Esophagus mucosa (tissue), 1 donor: ENCODE measurements around the gene TMEM31. TPM values are rescaled to one million over a fixed set of nuclear protein-coding genes. Genes with fewer than 3 reads are reported as not detected.
"Not testable (repeated sequence)": the region's sequence is repeated elsewhere in the genome, so short reads cannot be mapped to it uniquely, and the experiment has no call there.

ENCODE experiments used
- ATAC-seq: fragments of 200-7000 bp; cut with Tn5 transposase; one replicate; pipeline ENCODE4 v1.9.1; 2020
- total RNA-seq: library from RNA; stranded (reverse); gene quantifications from one replicate; pipeline ENCODE4 v1.2.4, GENCODE V29; 2023
- donor health status: DM: yes; HTN: yes; CAD: no.

TMEM31 gene
- total RNA-seq, 1 donor from 2014 or later: not detected

DNA sequence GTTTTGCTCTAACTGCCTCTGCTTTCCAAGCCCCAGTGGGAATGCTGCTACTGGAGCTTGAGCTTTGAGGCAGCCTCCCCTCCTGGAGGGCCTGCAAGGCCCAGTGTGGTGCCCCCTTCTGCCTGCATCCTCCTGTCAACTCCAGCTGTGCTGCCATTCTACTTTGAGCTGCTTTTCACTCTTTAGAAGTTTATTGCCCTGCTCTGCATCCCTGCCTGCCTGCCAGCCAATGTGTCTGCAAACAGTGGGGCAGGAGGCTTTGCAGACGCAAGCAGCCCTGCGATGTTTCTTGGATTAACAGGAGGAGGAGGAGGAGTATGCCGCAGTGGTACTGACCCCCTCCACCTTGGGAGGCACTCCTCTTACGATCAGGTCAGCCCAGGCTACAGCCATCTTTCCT is 16.4 kb downstream of the TMEM31 start:
- ATAC-seq: no peak

DNA sequence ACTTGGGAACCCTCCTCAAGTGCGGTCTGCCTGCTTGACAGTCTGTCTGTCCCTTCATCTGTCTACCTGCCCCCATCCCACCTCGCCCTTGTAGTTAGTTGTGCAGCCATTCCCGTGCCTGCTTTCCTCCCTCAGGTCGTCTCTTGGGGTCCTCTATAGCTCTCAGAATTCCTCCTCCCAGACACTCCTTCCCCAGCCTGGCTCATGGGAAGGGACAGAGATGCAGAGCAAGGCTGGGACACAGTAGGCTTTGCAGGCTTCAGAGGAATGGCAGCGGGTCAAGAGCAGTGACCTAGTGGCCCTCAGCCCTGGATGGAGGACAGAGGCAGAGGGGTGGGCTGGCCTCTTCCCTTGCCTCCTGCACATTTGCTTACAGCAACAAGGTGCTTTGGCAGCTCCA is 18.3 kb downstream of the TMEM31 start:
- ATAC-seq: no peak

DNA sequence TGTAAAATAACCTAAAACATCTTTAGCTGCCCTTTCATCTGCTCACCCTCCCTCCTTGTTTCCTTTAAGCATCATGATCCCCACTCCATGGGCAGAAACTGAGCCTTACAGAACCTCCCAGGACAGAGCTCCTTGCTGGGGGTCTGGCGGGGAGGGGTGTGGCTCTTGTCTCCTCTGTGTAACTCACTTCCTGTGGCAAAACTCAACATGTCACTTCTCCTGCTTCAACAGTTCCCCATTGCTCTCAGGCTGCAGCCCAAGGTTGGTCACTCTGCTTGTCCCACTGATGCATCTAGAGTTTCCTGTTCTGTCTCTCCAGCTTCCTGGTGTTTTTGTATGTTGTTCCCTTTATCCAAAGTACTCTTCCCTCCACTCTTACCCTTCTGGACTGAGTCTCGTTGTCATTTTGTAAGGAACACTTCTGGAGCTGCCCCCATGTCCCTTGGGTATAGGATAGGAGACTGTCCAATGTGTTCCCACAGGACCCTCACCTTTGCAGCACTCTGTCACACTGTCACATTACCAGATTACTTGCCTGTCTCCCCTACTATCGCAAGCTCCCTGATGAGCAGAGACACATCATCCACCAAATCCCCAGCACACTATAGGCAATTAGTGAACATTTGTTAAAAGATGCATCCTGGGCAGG is 19.6 kb downstream of the TMEM31 start:
- no peak for ATAC-seq

DNA sequence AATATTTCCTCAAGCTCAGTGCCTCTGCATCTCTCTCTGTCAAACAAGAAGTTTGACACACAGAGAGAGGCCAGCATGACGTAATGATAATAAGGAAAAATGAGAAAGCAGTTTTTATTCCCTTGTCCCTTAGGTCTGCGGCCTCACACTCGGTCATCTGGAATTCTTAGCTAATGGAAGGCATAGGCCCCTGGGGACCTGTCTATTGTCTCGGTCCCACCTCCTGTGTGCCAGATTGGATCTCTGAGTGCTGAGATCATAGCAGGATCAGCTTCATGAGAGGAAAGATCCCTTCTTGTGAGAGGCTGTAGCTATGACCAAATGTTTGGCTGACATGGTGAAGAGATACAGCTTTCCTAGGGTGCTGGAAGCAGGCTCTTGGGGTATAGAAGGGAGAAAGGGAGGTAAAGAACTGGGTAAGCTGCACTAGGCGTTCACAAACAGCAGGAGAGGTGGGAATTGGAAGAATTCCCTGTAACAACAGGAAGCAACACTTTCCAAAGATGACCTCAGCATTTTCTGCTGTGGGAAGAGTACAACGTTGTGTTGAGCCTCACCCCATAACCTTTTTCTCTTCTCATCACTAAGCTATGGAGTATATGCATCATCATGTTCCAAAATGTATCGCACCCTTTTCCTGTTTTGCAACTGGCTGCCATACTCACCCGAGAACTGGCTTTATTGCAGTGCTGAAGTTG is 20.2 kb downstream of the TMEM31 start:
- peak; percentile 81 for ATAC-seq

DNA sequence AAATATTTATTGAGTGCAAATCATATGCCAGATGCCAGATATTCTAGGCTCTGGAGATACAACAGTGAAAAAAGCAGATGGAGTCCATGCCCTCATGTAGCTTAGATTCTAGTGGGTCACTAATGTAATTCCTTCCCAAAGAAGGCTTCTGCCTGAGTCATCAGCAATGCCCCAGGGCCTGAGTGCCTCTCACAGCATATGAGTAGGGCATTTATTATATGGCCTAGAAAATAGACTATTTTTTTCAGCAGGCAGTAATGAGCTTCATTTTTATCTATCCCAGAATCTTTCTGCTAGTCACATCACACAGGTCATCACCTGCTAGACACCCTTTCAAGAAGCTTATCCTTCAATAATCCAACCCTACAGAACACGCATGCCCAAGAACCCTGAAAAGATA is 22.3 kb downstream of the TMEM31 start:
- no peak for ATAC-seq

DNA sequence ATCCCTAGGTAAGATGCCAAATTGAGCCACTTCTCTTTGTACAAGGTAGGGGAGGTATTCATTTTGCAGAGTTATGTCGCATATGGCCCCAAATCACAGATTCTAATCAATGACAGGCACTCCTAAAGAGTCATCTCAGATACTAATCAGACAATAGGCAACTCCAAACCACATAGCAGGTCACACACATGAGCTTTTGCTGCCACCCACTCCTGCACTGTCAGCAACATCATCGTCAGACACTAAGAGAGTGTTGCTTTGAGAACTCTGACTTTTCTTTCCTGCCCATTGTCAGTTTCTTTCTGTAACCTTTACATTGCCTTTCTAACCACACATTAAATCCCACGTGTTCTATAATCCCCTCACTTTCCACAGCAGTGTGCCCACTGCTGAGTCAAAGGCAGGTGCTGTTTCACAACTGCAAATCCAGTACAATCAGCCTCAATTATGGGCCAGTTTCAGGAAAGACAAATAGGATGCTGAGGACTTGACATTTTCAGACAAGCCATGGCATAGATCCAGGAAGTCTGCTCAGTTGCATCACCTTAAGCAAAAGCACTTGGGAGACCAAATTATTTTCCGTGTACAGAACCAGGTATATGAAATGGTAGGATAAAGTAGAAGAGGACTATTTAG is 23.5 kb downstream of the TMEM31 start:
- ATAC-seq: peak; percentile 11

DNA sequence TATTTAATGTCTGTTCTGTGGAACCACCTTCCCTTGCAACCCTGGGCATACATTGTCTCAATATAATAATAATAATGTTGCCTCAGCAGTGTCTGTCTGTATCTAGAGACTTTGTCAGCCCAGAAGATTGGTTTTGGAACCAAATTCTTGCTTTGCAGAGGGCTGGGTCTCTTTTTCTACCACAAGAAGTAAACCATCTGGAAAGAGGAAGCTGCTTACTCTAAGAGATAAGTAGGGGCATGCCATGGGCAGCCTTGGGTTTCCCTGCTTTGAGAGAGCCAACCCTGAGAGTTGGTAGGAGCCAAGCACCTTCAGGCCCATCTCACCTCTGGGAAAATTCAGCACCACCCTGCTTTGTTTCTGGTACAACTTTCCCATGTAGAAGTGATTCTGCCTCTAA is 27.0 kb downstream of the TMEM31 start:
- ATAC-seq: no peak

DNA sequence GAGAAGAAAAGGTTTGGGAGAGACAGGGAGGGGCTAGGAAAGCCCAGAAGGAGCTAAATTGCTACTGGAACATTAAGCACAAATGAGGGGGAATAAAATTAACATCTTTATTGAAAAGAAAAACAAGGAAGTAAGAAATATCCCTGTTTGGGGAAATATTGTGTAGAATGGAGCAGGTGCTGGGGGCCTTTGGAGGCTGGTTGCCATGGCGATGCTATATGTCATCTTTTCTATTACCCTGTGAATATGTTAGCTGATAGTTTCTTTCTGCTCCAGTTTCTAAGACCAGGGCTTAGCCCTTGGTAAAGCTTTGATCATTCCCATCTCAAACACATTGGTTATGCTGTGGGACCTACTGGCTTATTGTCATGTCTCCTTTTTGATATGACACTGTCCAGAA is 28.7 kb downstream of the TMEM31 start:
- no peak for ATAC-seq

DNA sequence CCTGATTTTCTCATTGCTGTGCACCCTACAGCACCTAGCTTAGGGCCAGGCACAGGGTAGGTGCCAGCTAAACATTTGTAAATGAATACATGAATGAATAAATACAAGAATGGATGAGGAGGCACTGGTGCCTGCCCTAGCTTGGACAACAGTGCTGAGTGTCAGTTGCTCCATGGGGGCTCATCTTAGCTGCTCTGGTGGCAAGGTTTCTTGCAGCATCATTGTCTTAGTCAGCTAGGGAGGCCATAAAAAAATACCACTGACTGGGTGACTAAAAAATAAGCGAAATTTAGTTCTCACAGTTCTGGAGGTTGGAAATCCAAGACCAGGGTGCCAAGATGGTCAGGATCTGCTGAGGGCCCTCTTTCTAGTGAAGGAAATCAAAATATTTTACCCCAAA is 31.2 kb downstream of the TMEM31 start:
- ATAC-seq: no peak

DNA sequence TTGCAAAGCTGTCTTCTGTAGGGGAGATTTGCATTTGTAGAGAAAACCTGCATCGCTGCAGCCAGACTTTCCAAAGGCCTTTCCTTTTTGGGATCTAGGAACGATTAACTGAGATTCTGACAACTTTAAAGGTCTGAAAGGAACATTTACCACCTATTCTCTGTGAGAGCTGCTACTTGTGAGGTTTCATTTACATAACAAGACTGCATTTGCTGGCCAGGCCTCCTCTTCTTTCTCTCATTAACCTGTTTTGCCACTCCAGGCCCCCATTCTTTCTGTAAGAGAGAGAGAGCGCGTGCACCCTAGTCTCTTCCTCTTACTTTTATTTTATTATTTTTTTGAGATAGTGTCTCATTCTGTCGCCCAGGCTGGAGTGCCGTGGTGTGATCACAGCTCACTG is 31.6 kb downstream of the TMEM31 start:
- no peak for ATAC-seq

DNA sequence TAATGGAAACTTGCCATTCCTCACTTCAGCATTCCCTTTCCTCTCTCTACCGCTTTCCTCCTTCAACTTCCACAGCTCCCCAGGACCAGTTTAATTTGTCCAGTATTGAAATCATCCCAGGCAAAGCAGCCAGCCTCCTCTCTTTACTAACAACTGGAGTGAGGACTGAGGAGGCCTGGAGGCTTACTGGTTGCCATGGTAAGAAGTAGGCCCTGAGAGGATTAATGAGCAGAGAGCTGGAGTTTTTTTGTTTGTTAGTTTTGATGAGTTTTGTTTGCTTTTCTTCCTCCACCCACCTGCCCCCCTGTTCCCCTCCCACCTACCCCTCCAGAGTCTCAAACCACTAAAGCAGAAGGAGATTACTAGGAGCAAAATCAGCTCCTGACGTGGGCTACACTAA is 36.5 kb downstream of the TMEM31 start:
- ATAC-seq: no peak

DNA sequence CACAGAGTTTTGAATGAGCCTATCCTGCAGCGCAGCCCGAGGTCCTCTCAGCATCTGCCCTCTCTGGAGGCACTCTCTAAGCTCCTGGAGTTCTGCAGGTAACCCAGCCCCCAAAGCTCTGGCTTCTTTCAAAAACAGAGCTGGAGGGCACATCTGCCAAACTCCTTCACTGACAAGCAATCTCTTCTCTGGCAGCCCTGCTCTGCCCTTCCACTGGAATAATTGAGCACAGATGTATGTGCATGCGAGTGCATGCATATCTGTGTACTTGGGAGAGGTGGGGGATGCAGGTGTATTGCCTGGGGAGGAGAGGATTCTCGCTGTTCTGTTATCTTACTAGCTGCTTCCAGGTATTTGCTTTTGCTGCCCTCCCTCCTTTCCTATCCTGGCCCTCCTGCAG is 43.7 kb downstream of the TMEM31 start:
- ATAC-seq: no peak

DNA sequence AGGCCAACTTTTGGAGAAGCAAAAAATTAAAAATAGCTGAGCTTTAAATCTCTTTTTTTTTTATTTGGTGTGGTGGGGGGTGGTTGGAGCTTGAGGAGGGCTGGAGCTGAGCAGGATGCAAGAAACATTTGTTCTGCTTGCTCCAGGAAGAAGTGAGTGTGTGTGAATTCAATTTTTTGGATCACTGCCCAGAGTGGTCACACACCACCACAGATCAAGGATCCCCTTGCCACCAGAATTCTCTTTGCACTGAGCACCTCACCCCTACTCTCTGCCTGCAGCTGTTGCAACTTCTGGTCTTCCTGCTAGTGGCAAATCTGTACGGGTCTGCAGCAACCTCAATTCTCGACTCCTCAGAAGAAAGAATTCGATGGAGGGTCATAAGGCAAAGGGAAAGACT is 46.0 kb downstream of the TMEM31 start:
- no peak for ATAC-seq

DNA sequence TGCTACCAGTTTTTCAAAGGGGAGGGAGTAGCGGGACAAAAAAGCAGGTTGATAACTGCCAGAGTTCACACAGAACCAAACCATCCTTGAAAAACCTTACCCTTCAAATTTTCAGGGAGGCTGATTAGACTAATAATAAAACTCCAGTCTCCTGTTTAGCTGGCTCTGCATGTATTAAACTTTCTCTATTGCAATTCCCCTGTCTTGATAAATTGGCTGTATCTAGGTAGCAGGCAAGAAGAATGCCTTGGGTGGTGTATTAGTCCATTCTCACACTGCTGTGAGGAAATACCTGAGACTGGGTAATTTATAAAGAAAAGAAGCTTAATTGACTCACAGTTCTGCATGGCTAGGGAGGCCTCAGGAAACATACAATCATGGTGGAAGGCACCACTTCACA is 47.8 kb downstream of the TMEM31 start:
- ATAC-seq: no peak

DNA sequence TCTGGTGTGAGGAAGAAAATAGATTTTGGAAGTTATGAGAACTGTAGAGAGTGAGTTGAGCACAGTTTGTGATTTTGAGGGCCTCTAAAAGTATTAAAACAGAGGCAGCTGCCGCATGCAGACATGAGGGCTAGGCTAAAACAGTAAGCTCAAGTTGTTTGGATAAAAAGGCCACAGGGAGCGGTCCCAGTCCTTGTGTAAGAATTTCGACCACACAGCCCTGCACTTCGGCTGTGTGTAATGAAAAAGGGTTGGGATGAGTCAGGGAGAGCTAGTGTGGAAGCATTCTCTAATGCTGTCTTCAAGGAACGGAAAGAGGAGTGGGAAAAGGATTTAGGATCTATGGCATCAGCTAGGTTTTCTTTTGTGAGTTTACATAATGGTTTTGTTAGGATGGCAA is 52.8 kb downstream of the TMEM31 start:
- ATAC-seq: not testable (repeated sequence)

Other genes with a start within 250 kb of the TMEM31 start
- gene RAB40A, start 191.4 kb upstream of the TMEM31 start, total RNA-seq: 0.16 TPM
- 25.7 TPM for gene TCEAL4, start 125.4 kb upstream of the TMEM31 start, total RNA-seq
- gene TCEAL3, start 102.9 kb upstream of the TMEM31 start, total RNA-seq: 2.9 TPM
- 6.1 TPM for gene TCEAL1, start 81.9 kb upstream of the TMEM31 start, total RNA-seq
- gene MORF4L2, start 24.2 kb upstream of the TMEM31 start, total RNA-seq: 166 TPM
- gene PLP1, start 65.9 kb downstream of the TMEM31 start, total RNA-seq: 0.04 TPM
- gene RAB9B, start 121.3 kb downstream of the TMEM31 start, total RNA-seq: 0.16 TPM